BJ (cell line): ENCODE measurements around the gene CMTM1. TPM values are rescaled to one million over a fixed set of nuclear protein-coding genes. Genes with fewer than 3 reads are reported as not detected.
"Not testable (repeated sequence)": the region's sequence is repeated elsewhere in the genome, so short reads cannot be mapped to it uniquely, and the experiment has no call there.

Experiments
- CTCF ChIA-PET: fragments of 350-600 bp; formaldehyde crosslinking; extraction: SDS; loops from one replicate; lab custom pipeline; 2021; ENCODE audit warnings: antibody characterized with exemption, inconsistent platforms; lab: Yijun Ruan, JAX
- POLR2A ChIA-PET: fragments of 300-600 bp; sonication (Branson Sonifier 250); formaldehyde crosslinking; extraction: SDS; loops from one replicate; lab custom pipeline; 2021; ENCODE audit warnings: antibody characterized with exemption; lab: Charles Lee
- DNase-seq: peaks from one replicate; pipeline ENCODE4 v3.0.0-alpha.2; 2011; ENCODE audit warnings: low read depth
- H3K27me3 ChIP-seq: 2 replicates; pipeline ENCODE4 v1.6.0; 2011; ENCODE audit warnings: low read length; ENCODE audit not compliant: control insufficient read depth, insufficient read depth
- H3K36me3 ChIP-seq: 2 replicates; pipeline ENCODE4 v1.5.1; 2011; ENCODE audit warnings: low read length; ENCODE audit not compliant: control insufficient read depth, insufficient read depth
- H3K4me3 ChIP-seq: 2 replicates; pipeline ENCODE4 v1.5.1; 2011; ENCODE audit warnings: low read depth, mild to moderate bottlenecking, control low read depth, low read length
- polyA plus RNA-seq: library from polyadenylated mRNA; depleted of rRNA; stranded (reverse); fragments of >200 nt; gene quantifications from 2 replicates; pipeline ENCODE4 v1.2.3, GENCODE V29; 2011
- TF ChIP-seq, protein P1 (sequence below): IDR thresholded peaks from 2 replicates; pipeline ENCODE4 v1.5.1; 2011; ENCODE audit warnings: low read depth, mild to moderate bottlenecking, control low read depth, inconsistent platforms, low read length, moderate library complexity; ENCODE audit not compliant: insufficient read depth

Gene CMTM1
- polyA plus RNA-seq, 1 experiment: 3.2 TPM

DNA sequence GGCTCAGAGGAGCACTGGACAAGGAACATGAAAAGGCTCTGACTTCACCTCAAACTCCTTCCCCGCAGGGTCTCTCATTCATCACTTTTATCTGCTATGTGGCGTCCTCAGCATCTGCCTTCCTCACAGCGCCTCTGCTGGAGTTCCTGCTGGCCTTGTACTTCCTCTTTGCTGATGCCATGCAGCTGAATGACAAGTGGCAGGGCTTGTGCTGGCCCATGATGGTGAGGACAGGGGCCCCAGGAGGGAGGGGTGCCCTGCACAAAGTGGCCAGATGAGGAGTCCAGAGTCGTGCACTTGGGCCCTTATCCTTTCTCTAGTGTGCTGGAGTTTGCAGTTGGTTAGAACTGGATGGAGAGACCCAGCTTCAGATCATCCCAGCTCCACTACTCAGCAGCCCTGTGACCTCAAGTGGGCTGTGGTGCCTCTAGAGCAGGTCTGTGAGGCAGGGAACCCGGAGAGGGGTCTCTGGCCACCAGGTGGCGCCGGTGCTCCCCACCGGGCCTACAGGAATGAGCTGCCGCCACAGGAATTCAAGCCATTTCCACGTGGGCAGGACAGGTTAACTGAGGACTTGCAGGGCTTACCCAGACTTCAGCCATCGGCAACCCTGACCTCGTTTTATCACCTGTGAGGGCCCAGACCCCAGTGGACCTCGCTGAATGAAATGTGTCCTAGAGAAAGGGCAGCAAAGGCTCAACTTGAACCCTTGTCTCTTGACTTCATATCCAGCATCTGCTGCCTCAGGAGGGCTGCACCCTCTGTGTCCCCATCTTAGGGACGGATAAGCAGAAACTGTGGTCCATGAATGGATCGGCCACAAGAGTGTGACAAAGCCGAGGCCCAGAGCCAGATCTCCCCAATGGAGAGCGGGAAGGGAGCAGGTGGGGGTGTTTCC lies 42.3 kb downstream of the CMTM1 start:
- Histone ChIP-seq H3K36me3 (peaks cover 35% of the 10 kb centered on the region), H3K27me3 (no peaks in the 10 kb centered on the region), H3K4me3 (no peak overlapping the region)
- TF ChIP-seq, protein P1, sequence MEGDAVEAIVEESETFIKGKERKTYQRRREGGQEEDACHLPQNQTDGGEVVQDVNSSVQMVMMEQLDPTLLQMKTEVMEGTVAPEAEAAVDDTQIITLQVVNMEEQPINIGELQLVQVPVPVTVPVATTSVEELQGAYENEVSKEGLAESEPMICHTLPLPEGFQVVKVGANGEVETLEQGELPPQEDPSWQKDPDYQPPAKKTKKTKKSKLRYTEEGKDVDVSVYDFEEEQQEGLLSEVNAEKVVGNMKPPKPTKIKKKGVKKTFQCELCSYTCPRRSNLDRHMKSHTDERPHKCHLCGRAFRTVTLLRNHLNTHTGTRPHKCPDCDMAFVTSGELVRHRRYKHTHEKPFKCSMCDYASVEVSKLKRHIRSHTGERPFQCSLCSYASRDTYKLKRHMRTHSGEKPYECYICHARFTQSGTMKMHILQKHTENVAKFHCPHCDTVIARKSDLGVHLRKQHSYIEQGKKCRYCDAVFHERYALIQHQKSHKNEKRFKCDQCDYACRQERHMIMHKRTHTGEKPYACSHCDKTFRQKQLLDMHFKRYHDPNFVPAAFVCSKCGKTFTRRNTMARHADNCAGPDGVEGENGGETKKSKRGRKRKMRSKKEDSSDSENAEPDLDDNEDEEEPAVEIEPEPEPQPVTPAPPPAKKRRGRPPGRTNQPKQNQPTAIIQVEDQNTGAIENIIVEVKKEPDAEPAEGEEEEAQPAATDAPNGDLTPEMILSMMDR: peak; percentile 94
- ChIA-PET POLR2A (no interaction called here), CTCF (interaction anchor here (0.5 to 3.6 kb wide), 32 partner anchors 10 to 521 kb away, joined by 3 to 41 read pairs (median 4); no protein-coding TSS in a partner anchor)
- peak; percentile 32 for DNase-seq

DNA sequence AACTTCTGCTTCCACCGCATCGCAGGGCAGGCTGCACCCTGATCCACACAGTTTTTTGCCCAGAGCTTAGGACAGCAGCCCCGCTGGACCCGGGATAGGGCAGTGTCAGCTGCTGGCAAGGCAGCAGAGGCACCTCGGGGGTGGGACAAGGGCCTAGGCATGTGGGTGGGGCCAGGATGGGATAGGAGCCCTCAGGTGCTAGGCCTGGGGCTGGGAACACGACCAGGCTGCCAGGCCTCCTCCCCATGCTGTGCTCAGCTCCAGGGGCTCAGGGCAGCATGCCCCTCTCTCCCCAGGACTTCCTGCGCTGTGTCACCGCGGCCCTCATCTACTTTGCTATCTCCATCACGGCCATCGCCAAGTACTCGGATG lies 42.9 kb downstream of the CMTM1 start:
- Histone ChIP-seq H3K27me3 (no peaks in the 10 kb centered on the region), H3K36me3 (peaks cover 35% of the 10 kb centered on the region), H3K4me3 (no peak overlapping the region)
- ChIA-PET POLR2A (no interaction called here), CTCF (interaction anchor here (0.8 to 3.6 kb wide), 22 partner anchors 10 to 264 kb away, joined by 3 to 41 read pairs (median 5); no protein-coding TSS in a partner anchor)
- TF ChIP-seq, protein P1: no peak
- no peak for DNase-seq

DNA sequence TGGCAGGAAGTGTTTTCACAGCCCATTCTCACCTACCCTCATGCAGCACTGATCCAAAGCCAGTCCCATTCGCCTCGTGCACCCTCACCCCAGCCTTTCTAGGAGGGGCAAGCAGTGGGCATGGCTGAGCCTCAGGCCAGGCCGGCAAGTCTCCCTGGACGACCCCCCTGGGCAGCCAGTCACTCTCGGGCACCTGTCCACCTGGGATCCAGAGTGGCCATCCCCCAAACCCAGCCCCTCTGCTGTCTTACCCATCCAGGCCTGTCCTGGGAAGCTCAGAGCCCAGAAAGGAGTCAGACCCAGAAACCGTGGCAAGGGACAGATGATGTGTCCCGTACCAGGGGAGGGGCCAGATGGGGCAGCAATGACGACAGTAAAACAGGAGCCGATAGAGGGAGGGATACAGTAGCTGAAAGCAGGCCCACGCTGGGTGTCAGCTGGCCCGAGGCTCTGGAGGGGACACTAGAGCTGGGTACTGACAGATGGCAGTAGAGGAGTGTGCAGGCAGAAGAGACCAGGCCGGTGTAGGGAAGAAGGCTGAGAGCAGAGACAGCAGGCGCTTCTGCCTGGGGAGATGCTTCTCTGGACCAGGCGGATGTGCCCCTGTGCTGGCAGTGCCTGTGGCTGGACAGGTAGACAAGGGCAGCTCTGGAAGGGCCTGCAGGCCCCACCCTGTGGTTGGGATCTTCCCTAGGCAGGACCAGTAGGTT lies 44.0 kb downstream of the CMTM1 start:
- Histone ChIP-seq H3K4me3 (no peak overlapping the region), H3K27me3 (no peaks in the 10 kb centered on the region), H3K36me3 (peaks cover 39% of the 10 kb centered on the region)
- ChIA-PET POLR2A (no interaction called here), CTCF (interaction anchor here (1.3 to 3.5 kb wide), 6 partner anchors 8 to 258 kb away, joined by 4 to 41 read pairs (median 6); no protein-coding TSS in a partner anchor)
- DNase-seq: no peak
- TF ChIP-seq, protein P1: no peak

DNA sequence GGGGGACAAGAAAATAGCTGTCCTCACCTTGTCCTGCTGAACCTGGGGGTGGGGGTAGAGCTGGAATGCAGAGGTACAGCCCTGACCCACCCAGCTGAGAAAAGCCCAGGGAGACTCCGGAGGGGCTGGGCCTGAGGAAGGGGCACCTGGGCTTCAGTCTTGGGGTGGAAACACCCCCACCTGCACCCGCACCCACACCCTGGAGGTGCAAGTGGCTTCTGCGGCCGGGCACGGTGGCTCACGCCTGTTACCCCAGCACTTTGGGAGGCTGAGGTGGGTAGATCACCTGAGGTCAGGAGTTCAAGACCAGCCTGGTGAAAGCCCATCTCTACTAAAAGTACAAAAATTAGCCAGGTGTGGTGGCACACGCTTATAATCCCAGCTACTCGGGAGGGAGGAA lies 45.7 kb downstream of the CMTM1 start:
- DNase-seq, POLR2A ChIA-PET, H3K4me3 ChIP-seq, H3K27me3 ChIP-seq: not testable (repeated sequence)
- peaks cover 37% of the 10 kb centered on the region for H3K36me3 ChIP-seq
- CTCF ChIA-PET: interaction anchor here (1.7 kb wide), 1 partner anchor 106 kb away, joined by 4 read pairs; no protein-coding TSS in a partner anchor

DNA sequence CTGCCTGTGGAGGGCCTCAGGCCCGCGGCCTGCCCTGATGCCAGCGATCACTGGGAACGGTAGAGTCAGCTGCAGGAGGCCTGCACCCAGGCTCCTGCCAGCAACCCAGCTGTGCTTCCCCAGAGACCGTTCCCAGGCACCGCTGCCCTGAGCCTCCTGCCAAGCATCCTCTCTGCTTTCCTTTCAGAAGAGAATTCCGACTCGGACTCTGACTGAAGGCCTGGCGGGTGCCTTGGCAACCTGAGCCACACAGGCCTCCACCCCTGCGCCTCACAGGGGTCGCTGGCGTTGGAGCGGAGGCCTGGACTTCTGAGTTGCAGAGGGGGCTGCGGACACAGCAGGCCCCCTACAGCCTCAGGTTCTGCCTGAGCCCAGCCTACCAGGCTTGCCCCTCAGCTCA lies 46.2 kb downstream of the CMTM1 start:
- CTCF ChIA-PET: no interaction called here
- TF ChIP-seq, protein P1: no peak
- no peak overlapping the region for H3K4me3 ChIP-seq
- peaks cover 37% of the 10 kb centered on the region for H3K36me3 ChIP-seq
- H3K27me3 ChIP-seq: no peaks in the 10 kb centered on the region
- DNase-seq: no peak
- POLR2A ChIA-PET: no interaction called here
